ENCODE data around the gene PTCD2. TPM values are rescaled to one million over a fixed set of nuclear protein-coding genes. Genes with fewer than 3 reads are reported as not detected.

The PTCD2 gene
- total RNA-seq, 1 donor from 2014 or later = 9.4 TPM

- no peak for TF ChIP-seq CTCF (IDR thresholded peaks at IDR 0.05)
- Mint-ChIP-seq H3K4me1 (ENCODE audit: unreplicated experiment) (peaks cover 2% of the 10 kb centered on the region), H3K27ac (ENCODE audit: unreplicated experiment) (no peak overlapping the region), H3K4me3 (ENCODE audit: unreplicated experiment) (no peak overlapping the region), H3K27me3 (ENCODE audit: unreplicated experiment) (no peaks in the 10 kb centered on the region), H3K9me3 (ENCODE audit: unreplicated experiment) (no peaks in the 10 kb centered on the region), H3K36me3 (ENCODE audit: unreplicated experiment) (peaks cover 52% of the 10 kb centered on the region)
- no peak for DNase-seq (ENCODE audit: extremely low spot score, unreplicated experiment)
Measured at GRCh38 chr5:72326306-72326649, 6.1 kb downstream of the PTCD2 start.

- Mint-ChIP-seq H3K36me3 (ENCODE audit: unreplicated experiment) (peaks cover 52% of the 10 kb centered on the region), H3K4me3 (ENCODE audit: unreplicated experiment) (no peak overlapping the region), H3K9me3 (ENCODE audit: unreplicated experiment) (no peaks in the 10 kb centered on the region), H3K4me1 (ENCODE audit: unreplicated experiment) (peaks cover 2% of the 10 kb centered on the region), H3K27ac (ENCODE audit: unreplicated experiment) (no peak overlapping the region), H3K27me3 (ENCODE audit: unreplicated experiment) (no peaks in the 10 kb centered on the region)
- no peak for TF ChIP-seq CTCF (IDR thresholded peaks at IDR 0.05)
- DNase-seq (ENCODE audit: extremely low spot score, unreplicated experiment) = no peak
Measured at GRCh38 chr5:72328172-72328571, 8.0 kb downstream of the PTCD2 start.

GRCh38 chr5:72330712-72331111 is 10.5 kb downstream of the PTCD2 start:
- peaks cover 48% of the 10 kb centered on the region for H3K36me3 Mint-ChIP-seq (ENCODE audit: unreplicated experiment)
- DNase-seq (ENCODE audit: extremely low spot score, unreplicated experiment) = no peak
- H3K27me3 Mint-ChIP-seq (ENCODE audit: unreplicated experiment) = no peaks in the 10 kb centered on the region
- no peak overlapping the region for H3K27ac Mint-ChIP-seq (ENCODE audit: unreplicated experiment)
- H3K9me3 Mint-ChIP-seq (ENCODE audit: unreplicated experiment) = no peaks in the 10 kb centered on the region
- H3K4me1 Mint-ChIP-seq (ENCODE audit: unreplicated experiment) = peaks cover 4% of the 10 kb centered on the region
- TF ChIP-seq CTCF (IDR thresholded peaks at IDR 0.05) = no peak
- no peak overlapping the region for H3K4me3 Mint-ChIP-seq (ENCODE audit: unreplicated experiment)

- Mint-ChIP-seq H3K36me3 (ENCODE audit: unreplicated experiment) (peaks cover 34% of the 10 kb centered on the region), H3K27ac (ENCODE audit: unreplicated experiment) (peak overlapping the region; percentile 85), H3K4me3 (ENCODE audit: unreplicated experiment) (no peak overlapping the region), H3K27me3 (ENCODE audit: unreplicated experiment) (no peaks in the 10 kb centered on the region), H3K4me1 (ENCODE audit: unreplicated experiment) (peaks cover 46% of the 10 kb centered on the region), H3K9me3 (ENCODE audit: unreplicated experiment) (no peaks in the 10 kb centered on the region)
- TF ChIP-seq CTCF (IDR thresholded peaks at IDR 0.05) = no peak
- no peak for DNase-seq (ENCODE audit: extremely low spot score, unreplicated experiment)
Measured at GRCh38 chr5:72337159-72337558, 17.0 kb downstream of the PTCD2 start.

GRCh38 chr5:72338689-72339209 is 18.6 kb downstream of the PTCD2 start:
- Mint-ChIP-seq H3K27ac (ENCODE audit: unreplicated experiment) (peak overlapping the region; percentile 59), H3K4me1 (ENCODE audit: unreplicated experiment) (peaks cover 46% of the 10 kb centered on the region)

More at GRCh38 chr5:72338689-72339209, 18.6 kb downstream of the PTCD2 start:
- DNase-seq (ENCODE audit: extremely low spot score, unreplicated experiment) = no peak
- no peak for TF ChIP-seq CTCF (IDR thresholded peaks at IDR 0.05)
- H3K27me3 Mint-ChIP-seq (ENCODE audit: unreplicated experiment) = no peaks in the 10 kb centered on the region
- no peaks in the 10 kb centered on the region for H3K9me3 Mint-ChIP-seq (ENCODE audit: unreplicated experiment)
- peaks cover 36% of the 10 kb centered on the region for H3K36me3 Mint-ChIP-seq (ENCODE audit: unreplicated experiment)
- no peak overlapping the region for H3K4me3 Mint-ChIP-seq (ENCODE audit: unreplicated experiment)

All from osteocyte (in vitro differentiated cells).